SK-N-SH (cell line): Measurements from ENCODE around the gene SLAMF6. TPM values are rescaled to one million over a fixed set of nuclear protein-coding genes. Genes with fewer than 3 reads are reported as not detected.

Source experiments
- CTCF ChIA-PET: fragments of 300-600, 350-600 bp; formaldehyde crosslinking; extraction: SDS; loops from one replicate; lab custom pipeline; 2021; lab: Yijun Ruan, JAX
- POLR2A ChIA-PET: fragments of 350-600 bp; sonication (Branson Sonifier 250); formaldehyde crosslinking; extraction: SDS; loops from one replicate; lab custom pipeline; 2020; ENCODE audit warnings: antibody characterized with exemption, inconsistent platforms; lab: Yijun Ruan, JAX
- DNase-seq: peaks from one replicate; pipeline ENCODE4 v3.0.0; 2012
- H2AFZ ChIP-seq: fragments of 200-600 bp; sonication (generic); 2 replicates; pipeline ENCODE4 v1.8.1; 2016; ENCODE audit warnings: antibody characterized with exemption, mild to moderate bottlenecking, low read depth
- H3F3A ChIP-seq: fragments of 200-600 bp; sonication (generic); replicated peaks from 2 replicates; pipeline ENCODE3; 2016; ENCODE audit warnings: antibody characterized with exemption, mild to moderate bottlenecking; ENCODE audit not compliant: insufficient read depth
- H3K27ac ChIP-seq, 2 experiments: fragments of 200-500 bp in 1 of 2; fragments of 200-600 bp in 1 of 2; sonication (Bioruptor generic) in 1 of 2; sonication (generic), shearing (Covaris generic) in 1 of 2; 2 replicates each; pipeline versions ENCODE4 v1.5.1 to v1.6.1; 2014 to 2016; ENCODE audit warnings: low read depth in 2 of 2, inconsistent platforms in 1 of 2, low read length in 1 of 2, mild to moderate bottlenecking in 1 of 2, mixed read lengths in 1 of 2
- H3K27me3 ChIP-seq: fragments of 200-600 bp; sonication (generic), shearing (Covaris generic); 2 replicates; pipeline ENCODE4 v1.6.1; 2016; ENCODE audit warnings: mixed run types; ENCODE audit not compliant: insufficient read depth
- H3K36me3 ChIP-seq, 2 experiments: fragments of 200-500 bp in 1 of 2; fragments of 200-600 bp in 1 of 2; sonication (Bioruptor generic) in 1 of 2; sonication (generic) in 1 of 2; replicated peaks in 1 of 2; 2 replicates each; pipeline versions ENCODE3 to v1.5.1; 2014 to 2016; ENCODE audit warnings: low read length in 1 of 2, mild to moderate bottlenecking in 1 of 2; ENCODE audit not compliant: insufficient read depth in 2 of 2, control insufficient read depth in 1 of 2
- H3K4me1 ChIP-seq, 2 experiments: fragments of 200-500 bp in 1 of 2; fragments of 200-600 bp in 1 of 2; sonication (Bioruptor generic) in 1 of 2; sonication (generic), shearing (Covaris generic) in 1 of 2; 2 replicates each; pipeline versions ENCODE4 v1.5.1 to v1.6.1; 2014 to 2016; ENCODE audit warnings: low read depth in 1 of 2, low read length in 1 of 2, mixed run types in 1 of 2; ENCODE audit not compliant: insufficient read depth in 2 of 2, control insufficient read depth in 1 of 2
- H3K4me2 ChIP-seq: fragments of 200-600 bp; sonication (generic), shearing (Covaris generic); 2 replicates; pipeline ENCODE4 v1.6.1; 2017; ENCODE audit warnings: mixed run types
- H3K4me3 ChIP-seq, 2 experiments: fragments of 200-500 bp in 1 of 2; fragments of 200-600 bp in 1 of 2; sonication (Bioruptor generic) in 1 of 2; sonication (generic), shearing (Covaris generic) in 1 of 2; 2 replicates each; pipeline versions ENCODE4 v1.5.1 to v1.8.1; 2014 to 2016; ENCODE audit warnings: low read depth in 2 of 2, inconsistent platforms in 1 of 2, low read length in 1 of 2, mild to moderate bottlenecking in 1 of 2, mixed read lengths in 1 of 2, moderate library complexity in 1 of 2
- H3K79me2 ChIP-seq: fragments of 200-600 bp; sonication (generic); 2 replicates; pipeline ENCODE4 v1.8.1; 2017; ENCODE audit warnings: mild to moderate bottlenecking; ENCODE audit not compliant: insufficient read depth
- H3K9ac ChIP-seq: fragments of 200-600 bp; sonication (generic); 2 replicates; pipeline ENCODE4 v1.6.1; 2017; ENCODE audit warnings: mixed run types
- H3K9me2 ChIP-seq: fragments of 200-600 bp; sonication (generic); 2 replicates; pipeline ENCODE4 v1.6.1; 2017; ENCODE audit warnings: mixed run types
- H3K9me3 ChIP-seq: fragments of 200-600 bp; sonication (generic); 2 replicates; pipeline ENCODE4 v1.6.1; 2017; ENCODE audit warnings: mixed run types, mild to moderate bottlenecking, moderate library complexity
- H4K20me1 ChIP-seq: fragments of 200-600 bp; sonication (generic); 2 replicates; pipeline ENCODE4 v1.6.1; 2017; ENCODE audit warnings: mild to moderate bottlenecking, mixed run types; ENCODE audit not compliant: insufficient read depth
- CHD2 ChIP-seq: fragments of 150-350 bp; IDR thresholded peaks from 2 replicates; pipeline ENCODE4 v1.6.1; 2018; ENCODE audit warnings: low read length; ENCODE audit not compliant: partially characterized antibody
- CTCF ChIP-seq: fragments of 200-600 bp; sonication (generic); IDR thresholded peaks from 2 replicates; pipeline ENCODE4 v1.6.1; 2017; ENCODE audit warnings: antibody characterized with exemption, mild to moderate bottlenecking, moderate library complexity
- EZH2phosphoT487 ChIP-seq: fragments of 200-600 bp; sonication (generic); IDR thresholded peaks from 2 replicates; pipeline ENCODE4 v1.6.1; 2017; ENCODE audit warnings: low read depth, mixed run types, mild to moderate bottlenecking, antibody characterized with exemption, moderate library complexity, borderline replicate concordance
- FOSL2 ChIP-seq: IDR thresholded peaks from 2 replicates; pipeline ENCODE4 v1.4.0; 2012; ENCODE audit warnings: low read depth, mild to moderate bottlenecking, moderate library complexity, borderline replicate concordance
- FOXM1 ChIP-seq: IDR thresholded peaks from 2 replicates; pipeline ENCODE4 v1.4.0; 2012; ENCODE audit warnings: low read depth, mild to moderate bottlenecking
- GABPA ChIP-seq: IDR thresholded peaks from 2 replicates; pipeline ENCODE4 v1.4.0; 2012; ENCODE audit warnings: low read depth, mild to moderate bottlenecking
- GATA2 ChIP-seq: sonication (generic); formaldehyde crosslinking; IDR thresholded peaks from 2 replicates; pipeline ENCODE4 v1.5.0; 2020; ENCODE audit warnings: mild to moderate bottlenecking, missing genetic modification reagents
- MAX ChIP-seq: IDR thresholded peaks from 2 replicates; pipeline ENCODE4 v1.4.0; 2012; ENCODE audit warnings: low read depth
- NRF1 ChIP-seq: IDR thresholded peaks from 2 replicates; pipeline ENCODE4 v1.6.1; 2012; ENCODE audit warnings: low read depth, mild to moderate bottlenecking, low read length
- RAD21 ChIP-seq: IDR thresholded peaks from 2 replicates; pipeline ENCODE4 v1.6.1; 2012; ENCODE audit warnings: mild to moderate bottlenecking, low read length
- SMC3 ChIP-seq: IDR thresholded peaks from 2 replicates; pipeline ENCODE4 v1.6.1; 2012; ENCODE audit warnings: low read depth, low read length, improper control_type of control experiment
- TAF1 ChIP-seq: IDR thresholded peaks from 2 replicates; pipeline ENCODE4 v1.6.1; 2012; ENCODE audit warnings: low read depth, mild to moderate bottlenecking, low read length, moderate library complexity, borderline replicate concordance
- TEAD4 ChIP-seq: IDR thresholded peaks from 2 replicates; pipeline ENCODE4 v1.4.0; 2012; ENCODE audit warnings: mild to moderate bottlenecking, borderline replicate concordance; ENCODE audit not compliant: insufficient read depth
- ZBTB33 ChIP-seq: IDR thresholded peaks from 2 replicates; pipeline ENCODE4 v1.4.0; 2012; ENCODE audit warnings: low read depth, borderline replicate concordance
- WGBS: methylation state at CpG from one replicate; pipeline ENCODE4 v1.1.6; 2017; ENCODE audit warnings: low lambda C conversion rate; 5-methylcytosine and 5-hydroxymethylcytosine counted together
- polyA plus RNA-seq, 3 experiments: library from polyadenylated mRNA; depleted of rRNA; stranded (reverse); fragments of >200 nt; gene quantifications; 2 replicates each; pipeline ENCODE4 v1.2.3, GENCODE V29; 2012

Gene SLAMF6
- polyA plus RNA-seq, 1 of the 3 experiments (the other 2 are of a cell fraction): not detected

GRCh38 chr1:160520999-160521398 is 2.1 kb downstream of the SLAMF6 start (continued):
- no peak for TF ChIP-seq ZBTB33
- TF ChIP-seq MAX: no peak
- TF ChIP-seq GABPA: no peak
- TF ChIP-seq TEAD4: no peak
- no peak for TF ChIP-seq EZH2phosphoT487
- no peak for TF ChIP-seq SMC3
- TF ChIP-seq FOXM1: no peak
- no peak for TF ChIP-seq NRF1
- no peak for TF ChIP-seq FOSL2
- TF ChIP-seq GATA2 (CRISPR knock-in tag): no peak

GRCh38 chr1:160520582-160520981 is 2.5 kb downstream of the SLAMF6 start:
- Histone ChIP-seq H3K4me2 (0 out of 2 replicates have a peak overlapping the region, but pooled peaks have one; percentile 44), H3K4me3 (no peak overlapping the region)
- WGBS: 1% methylated on average over 2 of the region's 2 CpGs

More at GRCh38 chr1:160520582-160520981, 2.5 kb downstream of the SLAMF6 start:
- POLR2A ChIA-PET: no interaction called here
- H3K4me1 ChIP-seq: no peaks in the 10 kb centered on the region; a peak in 1 of 4 replicates
- H2AFZ ChIP-seq: no peak overlapping the region
- no peaks in the 10 kb centered on the region for H3K9me2 ChIP-seq
- no peaks in the 10 kb centered on the region for H4K20me1 ChIP-seq
- no peaks in the 10 kb centered on the region for H3K9me3 ChIP-seq
- H3K27me3 ChIP-seq: peaks cover 4% of the 10 kb centered on the region; the same call in 1 of the 2 replicates
- H3K27ac ChIP-seq: no peak overlapping the region
- H3F3A ChIP-seq: no peaks in the 10 kb centered on the region
- CTCF ChIA-PET: no interaction called here
- H3K9ac ChIP-seq: no peak overlapping the region
- TF ChIP-seq CHD2 (no peak), FOSL2 (no peak), CTCF (no peak), TAF1 (no peak), SMC3 (no peak), RAD21 (no peak)
- no peak for DNase-seq
- H3K36me3 ChIP-seq: no peaks in the 10 kb centered on the region
- H3K79me2 ChIP-seq: no peaks in the 10 kb centered on the region
